Measurements from ENCODE around the gene CYP2S1. TPM values are rescaled to one million over a fixed set of nuclear protein-coding genes. Genes with fewer than 3 reads are reported as not detected.

The CYP2S1 gene
- total and polyA plus RNA-seq, 2 of the 4 experiments (the other 2 are of a cell fraction), result 0.54 to 2.1 TPM

DNA sequence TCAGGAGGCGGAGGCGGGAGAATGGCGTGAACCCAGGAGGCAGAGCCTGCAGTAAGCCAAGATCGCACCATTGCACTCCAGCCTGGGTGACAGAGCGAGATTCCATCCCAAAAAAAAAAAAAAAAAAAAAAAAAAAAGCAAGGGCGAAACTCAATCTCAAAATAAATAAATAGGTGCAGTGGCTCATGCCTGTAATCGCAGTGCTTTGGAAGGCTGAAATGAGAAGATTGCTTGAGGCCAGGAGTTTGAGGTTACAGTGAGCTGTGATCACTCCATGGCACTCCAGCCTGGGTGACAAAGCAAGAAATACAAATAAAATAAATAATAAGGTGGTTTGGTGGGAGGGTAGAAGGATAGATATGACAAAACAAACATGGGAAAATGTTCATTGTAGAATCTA is 39.0 kb upstream of the CYP2S1 start:
- DNase-seq (no peak), ATAC-seq (ENCODE audit: low read depth) (no peak)
- H3K27me3 ChIP-seq (ENCODE audit: control insufficient read depth, insufficient read depth, low read length), result no peaks in the 10 kb centered on the region
- dilution Hi-C loops (cut with HindIII; ENCODE audit: low sequenced_read_pairs, unreplicated experiment), result no loop called here
- no peak overlapping the region for H2AK5ac ChIP-seq (ENCODE audit: low read depth, low read length)
- no TSS peak for BruUV-seq (replicated peaks)
- no peak overlapping the region for H2BK15ac ChIP-seq (ENCODE audit: low read depth, low read length)
- H3K4me2 ChIP-seq (ENCODE audit: low read depth, low read length), result no peak overlapping the region
- no peak overlapping the region for H2AK9ac ChIP-seq (replicated peaks; ENCODE audit: low read depth, low read length, poor library complexity)
- no CpG with 5 or more reads among the region's 7 CpGs for WGBS, 2 experiments (ENCODE audit: extremely low coverage in 2 of 2, insufficient read length in 1 of 2)
- H4K5ac ChIP-seq (ENCODE audit: low read depth, low read length), result no peak overlapping the region
- H3K18ac ChIP-seq (ENCODE audit: low read depth, low read length), result no peak overlapping the region
- no peaks in the 10 kb centered on the region for H3K36me3 ChIP-seq (ENCODE audit: control insufficient read depth, insufficient read depth, low read length)
- TF ChIP-seq NFE2L2 (IDR thresholded peaks at IDR 0.05; ENCODE audit: low read depth, low read length), result no peak
- TF ChIP-seq RCOR1 (IDR thresholded peaks at IDR 0.05; ENCODE audit: insufficient replicate concordance, low read length), result no peak
- TF ChIP-seq CEBPB (IDR thresholded peaks at IDR 0.05; ENCODE audit: low read depth, low read length), result no peak
- TF ChIP-seq SMC3 (IDR thresholded peaks at IDR 0.05; ENCODE audit: low read depth, low read length), result no peak
- no peak for TF ChIP-seq MAFK (IDR thresholded peaks at IDR 0.05; ENCODE audit: low read depth, low read length)
- no peak for TF ChIP-seq BHLHE40 (IDR thresholded peaks at IDR 0.05; ENCODE audit: low read depth, low read length)
- TF ChIP-seq, protein P1, sequence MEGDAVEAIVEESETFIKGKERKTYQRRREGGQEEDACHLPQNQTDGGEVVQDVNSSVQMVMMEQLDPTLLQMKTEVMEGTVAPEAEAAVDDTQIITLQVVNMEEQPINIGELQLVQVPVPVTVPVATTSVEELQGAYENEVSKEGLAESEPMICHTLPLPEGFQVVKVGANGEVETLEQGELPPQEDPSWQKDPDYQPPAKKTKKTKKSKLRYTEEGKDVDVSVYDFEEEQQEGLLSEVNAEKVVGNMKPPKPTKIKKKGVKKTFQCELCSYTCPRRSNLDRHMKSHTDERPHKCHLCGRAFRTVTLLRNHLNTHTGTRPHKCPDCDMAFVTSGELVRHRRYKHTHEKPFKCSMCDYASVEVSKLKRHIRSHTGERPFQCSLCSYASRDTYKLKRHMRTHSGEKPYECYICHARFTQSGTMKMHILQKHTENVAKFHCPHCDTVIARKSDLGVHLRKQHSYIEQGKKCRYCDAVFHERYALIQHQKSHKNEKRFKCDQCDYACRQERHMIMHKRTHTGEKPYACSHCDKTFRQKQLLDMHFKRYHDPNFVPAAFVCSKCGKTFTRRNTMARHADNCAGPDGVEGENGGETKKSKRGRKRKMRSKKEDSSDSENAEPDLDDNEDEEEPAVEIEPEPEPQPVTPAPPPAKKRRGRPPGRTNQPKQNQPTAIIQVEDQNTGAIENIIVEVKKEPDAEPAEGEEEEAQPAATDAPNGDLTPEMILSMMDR (conservative IDR thresholded peaks at IDR 0.05; ENCODE audit: low read depth, low read length), result no peak
- no peak for TF ChIP-seq RFX5 (IDR thresholded peaks at IDR 0.05; ENCODE audit: low read depth, low read length)
- in situ Hi-C loops (cut with MboI; ENCODE audit: low sequenced_read_pairs), result no loop called here
- H3K9me1 ChIP-seq (ENCODE audit: insufficient read depth, low read length), result no peaks in the 10 kb centered on the region; the same call in 1 of the 2 replicates
- no peak overlapping the region for H3K14ac ChIP-seq (replicated peaks; ENCODE audit: low read depth, low read length)
- H3K4me1 ChIP-seq (ENCODE audit: control insufficient read depth, insufficient read depth, low read length), result no peaks in the 10 kb centered on the region; the same call in 1 of the 2 replicates
- no peak overlapping the region for H3K23ac ChIP-seq (ENCODE audit: low read depth, low read length)
- H2BK20ac ChIP-seq (ENCODE audit: low read depth, low read length), result no peak overlapping the region
- H3K9me3 ChIP-seq (ENCODE audit: control insufficient read depth, insufficient read depth, low read length), result no peaks in the 10 kb centered on the region
- no peak overlapping the region for H3K27ac ChIP-seq (ENCODE audit: insufficient read depth, low read length)
- no peak overlapping the region for H2BK120ac ChIP-seq (ENCODE audit: low read depth, low read length)
- no peak overlapping the region for H3K4ac ChIP-seq (ENCODE audit: low read depth, low read length)
- no peaks in the 10 kb centered on the region for H4K20me1 ChIP-seq (ENCODE audit: insufficient read depth, low read length)
- no peak overlapping the region for H3K56ac ChIP-seq (ENCODE audit: extremely low read depth, insufficient read depth, low read length)
- CTCF ChIA-PET, result interaction anchor here (1.6 kb wide), 1 partner anchor 10 kb away, joined by 5 read pairs; no protein-coding TSS in a partner anchor
- no peak overlapping the region for H2AFZ ChIP-seq (replicated peaks; ENCODE audit: low read length, poor library complexity)
- intact Hi-C loops (cut with micrococcal nuclease), result no loop called here
- H3K9ac ChIP-seq (ENCODE audit: low read depth, low read length), result no peak overlapping the region
- H2BK5ac ChIP-seq (ENCODE audit: low read depth, low read length, poor library complexity, severe bottlenecking), result no peak overlapping the region
- POLR2A ChIA-PET (ENCODE audit: unreplicated experiment), result no interaction called here
- H3K79me1 ChIP-seq (ENCODE audit: low read depth in 1 of 2, low read length in 2 of 2), result no peaks in the 10 kb centered on the region
- H4K8ac ChIP-seq (ENCODE audit: low read depth in 2 of 2, low read length in 2 of 2), result no peak overlapping the region
- no peak overlapping the region for H4K91ac ChIP-seq (ENCODE audit: insufficient read depth, low read depth, low read length)
- H3K4me3 ChIP-seq (ENCODE audit: insufficient read depth, low read depth, low read length), result no peak overlapping the region
